GM21786 (cell line): ENCODE measurements around the gene CDX2.

ENCODE experiments used
- ATAC-seq: cut with Tn5 transposase; IDR thresholded peaks from one replicate; pipeline ENCODE4 v1.9.1; 2021; ENCODE audit not compliant: unreplicated experiment

The CDX2 gene

GRCh38 chr13:27979001-27979643 lies 10.0 kb upstream of the CDX2 start:
- ATAC-seq = no peak

GRCh38 chr13:27978301-27978968 lies 9.3 kb upstream of the CDX2 start:
- ATAC-seq = no peak

GRCh38 chr13:27977476-27978300 lies 8.6 kb upstream of the CDX2 start:
- no peak for ATAC-seq

- ATAC-seq = no peak
Observed at GRCh38 chr13:27976362-27977091, 7.4 kb upstream of the CDX2 start.

- no peak for ATAC-seq
Observed at GRCh38 chr13:27975564-27976361, 6.6 kb upstream of the CDX2 start.

- ATAC-seq = no peak
Observed at GRCh38 chr13:27973961-27974662, 5.0 kb upstream of the CDX2 start.

- no peak for ATAC-seq
Observed at GRCh38 chr13:27973291-27973690, 4.2 kb upstream of the CDX2 start.

- no peak for ATAC-seq
Observed at GRCh38 chr13:27972478-27972820, 3.3 kb upstream of the CDX2 start.

- no peak for ATAC-seq
Observed at GRCh38 chr13:27971776-27972477, 2.8 kb upstream of the CDX2 start.

- ATAC-seq = no peak
Observed at GRCh38 chr13:27971236-27971645, 2.1 kb upstream of the CDX2 start.

- ATAC-seq = no peak
Observed at GRCh38 chr13:27970382-27971235, 1.5 kb upstream of the CDX2 start.

GRCh38 chr13:27969866-27970229 lies 733 bp upstream of the CDX2 start:
- no peak for ATAC-seq

- ATAC-seq = no peak
Observed at GRCh38 chr13:27968316-27969081, 616 bp downstream of the CDX2 start.

- ATAC-seq = no peak
Observed at GRCh38 chr13:27967736-27968315, 1.3 kb downstream of the CDX2 start.

GRCh38 chr13:27967203-27967735 lies 1.8 kb downstream of the CDX2 start:
- no peak for ATAC-seq

GRCh38 chr13:27966641-27967202 lies 2.4 kb downstream of the CDX2 start:
- ATAC-seq = no peak
